Activated CD4-positive, alpha-beta T cell treated with anti-CD3 and anti-CD28 coated beads, Interleukin-2, amount 50 U/mL, for 1 hour (primary cell): ENCODE data around the gene FNDC5.

ENCODE experiments used
- DNase-seq: peaks from one replicate; pipeline ENCODE4 v3.0.0-alpha.2; 2020

FNDC5 gene

GRCh38 chr1:32863881-32864245, 6.8 kb downstream of the FNDC5 start:
- DNase-seq: no peak

GRCh38 chr1:32863218-32863880, 7.4 kb downstream of the FNDC5 start:
- DNase-seq: no peak

GRCh38 chr1:32861904-32862695, 8.6 kb downstream of the FNDC5 start:
- no peak for DNase-seq

- no peak for DNase-seq
These were observed 10.1 kb downstream of the FNDC5 start for GRCh38 chr1:32860566-32860965.

GRCh38 chr1:32859915-32860314, 10.8 kb downstream of the FNDC5 start:
- DNase-seq: no peak

GRCh38 chr1:32858791-32859190, 11.9 kb downstream of the FNDC5 start:
- no peak for DNase-seq

- no peak for DNase-seq
These were observed 12.6 kb downstream of the FNDC5 start for GRCh38 chr1:32858136-32858535.

GRCh38 chr1:32855861-32856617, 14.7 kb downstream of the FNDC5 start:
- DNase-seq: no peak

- no peak for DNase-seq
These were observed 22.2 kb downstream of the FNDC5 start for GRCh38 chr1:32848354-32849063.

GRCh38 chr1:32831878-32832277, 38.8 kb downstream of the FNDC5 start:
- DNase-seq: no peak

- no peak for DNase-seq
These were observed 40.4 kb downstream of the FNDC5 start for GRCh38 chr1:32830092-32830852.

- DNase-seq: no peak
These were observed 42.4 kb downstream of the FNDC5 start for GRCh38 chr1:32828341-32828740.

GRCh38 chr1:32825181-32825580, 45.5 kb downstream of the FNDC5 start:
- DNase-seq: no peak

GRCh38 chr1:32818804-32819541, 51.7 kb downstream of the FNDC5 start:
- no peak for DNase-seq

GRCh38 chr1:32817815-32818786, 52.6 kb downstream of the FNDC5 start:
- no peak for DNase-seq

GRCh38 chr1:32817159-32817814, 53.4 kb downstream of the FNDC5 start, which contains the start of the genes S100PBP and YARS1:
Gene S100PBP (plus strand): TSS chr1:32817653. CDS start chr1:32826100, 8,447 bp downstream.
Gene YARS1 (minus strand): TSS chr1:32817358. CDS start chr1:32817244, 114 bp downstream.
- peak; percentile 100 for DNase-seq

- DNase-seq: no peak
These were observed 54.0 kb downstream of the FNDC5 start for GRCh38 chr1:32816676-32817158.

- no peak for DNase-seq
These were observed 56.6 kb downstream of the FNDC5 start for GRCh38 chr1:32813941-32814739.
